Embryonic facial prominence (tissue), 1 donor: ENCODE results near the gene EFEMP1.

Experiments
- DNase-seq: peaks from one replicate; pipeline ENCODE4 v3.0.0-alpha.2; 2016; ENCODE audit errors: extremely low spot score

Gene EFEMP1

DNA sequence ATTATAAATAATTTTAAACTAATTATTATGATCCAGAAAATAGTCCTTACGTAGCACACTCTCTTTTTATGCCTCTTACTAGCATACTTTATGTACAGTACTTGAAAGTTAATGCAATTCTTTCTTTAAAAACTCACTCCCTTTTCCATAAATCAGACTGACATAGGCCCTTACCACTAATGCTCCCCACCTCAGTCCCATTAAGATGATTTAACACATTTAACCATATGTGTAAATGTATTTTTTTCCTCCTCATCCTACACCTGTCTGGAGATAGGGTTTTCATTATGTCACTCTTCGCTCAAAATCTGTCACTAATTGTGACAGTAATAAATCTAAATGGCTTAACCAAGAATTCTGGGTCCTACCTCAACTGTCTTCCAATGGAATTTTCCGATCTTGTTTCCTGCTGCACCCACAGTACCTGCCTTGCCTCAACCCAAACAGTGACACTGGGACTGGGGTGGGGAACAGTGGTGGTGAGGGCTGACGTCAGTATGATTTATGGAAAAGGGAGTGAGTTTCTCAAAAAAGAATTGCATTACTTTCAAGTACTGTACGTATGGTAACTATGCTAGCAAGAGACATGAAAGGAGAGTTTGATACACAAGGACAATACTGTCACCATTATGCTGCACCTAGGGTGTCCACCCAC is 25.1 kb downstream of the EFEMP1 start:
- DNase-seq: no peak

GRCh38 chr2:55896633-55897032 is 26.9 kb downstream of the EFEMP1 start:
- DNase-seq: no peak

DNA sequence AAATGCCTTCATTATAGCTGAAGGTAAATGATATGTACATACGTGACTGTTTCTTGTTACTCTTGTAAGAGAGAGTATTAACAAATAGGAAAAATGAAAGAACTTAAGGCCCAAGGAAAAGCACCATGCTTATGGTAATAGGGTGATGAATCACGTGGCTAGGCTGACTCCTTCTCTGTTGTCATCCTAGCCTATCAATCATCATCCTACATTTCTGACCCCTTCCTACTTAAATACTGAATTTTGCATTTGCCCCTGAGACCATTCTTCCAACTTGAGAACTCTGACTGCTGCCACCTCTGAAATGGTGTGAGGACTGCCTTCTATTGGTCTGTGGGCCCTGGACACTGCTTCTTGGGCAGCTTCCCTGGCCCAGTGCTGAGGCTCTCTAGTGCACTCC is 28.9 kb downstream of the EFEMP1 start:
- no peak for DNase-seq

- DNase-seq: no peak
Observed at GRCh38 chr2:55891671-55892094, 31.9 kb downstream of the EFEMP1 start.

DNA sequence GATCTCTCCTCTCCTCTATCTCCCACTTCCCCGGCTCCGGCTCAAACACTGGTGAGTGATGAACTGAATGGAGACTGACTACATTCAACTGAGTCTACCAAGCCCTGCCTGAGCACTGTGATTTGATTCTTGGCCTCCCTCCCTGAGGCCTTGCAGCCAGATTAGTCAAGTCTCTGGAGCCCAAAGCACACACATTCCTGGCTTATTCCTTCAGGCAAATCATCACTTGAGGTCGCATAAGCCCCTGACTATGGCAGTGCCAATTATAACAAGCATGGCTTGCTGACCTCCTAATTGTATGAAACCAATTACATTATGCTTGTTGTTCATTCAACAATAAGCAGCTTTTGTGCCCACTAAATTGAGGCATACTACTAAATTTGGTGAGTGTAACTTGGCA is 34.6 kb downstream of the EFEMP1 start:
- DNase-seq: no peak

- no peak for DNase-seq
Observed at GRCh38 chr2:55887901-55888624, 35.5 kb downstream of the EFEMP1 start.

DNA sequence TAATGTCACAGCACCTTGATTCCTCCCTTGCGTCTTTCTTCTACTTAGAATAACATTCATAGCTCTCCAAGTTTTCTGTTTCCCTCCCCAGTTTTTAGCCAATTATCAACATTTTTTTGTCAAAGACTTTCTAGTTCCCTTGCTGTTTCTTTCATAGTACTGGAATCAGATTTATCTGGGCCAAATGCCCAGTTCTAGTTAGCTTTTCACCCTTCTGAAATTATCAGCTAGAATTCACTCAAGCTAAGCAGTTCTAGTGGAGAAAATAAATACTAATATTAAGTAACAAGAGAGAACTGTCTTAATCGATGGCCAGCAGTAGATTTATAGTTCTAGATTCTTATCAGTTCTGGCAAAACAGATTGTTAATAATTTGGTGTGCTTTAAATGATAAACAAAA is 36.2 kb downstream of the EFEMP1 start:
- no peak for DNase-seq

GRCh38 chr2:55885944-55886281 is 37.7 kb downstream of the EFEMP1 start:
- no peak for DNase-seq

GRCh38 chr2:55885127-55885943 is 38.2 kb downstream of the EFEMP1 start:
- DNase-seq: no peak

DNA sequence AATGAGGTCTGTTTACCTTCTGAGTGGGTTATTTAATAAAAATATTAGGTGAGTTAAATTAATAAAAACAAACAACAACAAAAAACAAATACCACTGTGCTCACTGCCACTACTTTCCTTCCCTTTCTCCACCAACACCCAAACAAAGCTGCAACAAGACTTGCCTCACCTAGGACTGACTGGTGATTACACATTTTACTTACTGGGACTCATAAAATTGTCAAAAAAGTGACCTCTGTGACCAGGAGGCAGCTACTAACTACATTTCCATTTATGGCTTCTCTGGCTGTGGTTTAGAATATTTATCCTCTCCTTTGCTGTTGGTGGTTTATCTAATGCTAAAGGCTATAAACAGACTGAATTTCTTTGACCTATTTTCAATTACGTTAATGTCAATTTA is 39.8 kb downstream of the EFEMP1 start:
- DNase-seq: no peak

DNA sequence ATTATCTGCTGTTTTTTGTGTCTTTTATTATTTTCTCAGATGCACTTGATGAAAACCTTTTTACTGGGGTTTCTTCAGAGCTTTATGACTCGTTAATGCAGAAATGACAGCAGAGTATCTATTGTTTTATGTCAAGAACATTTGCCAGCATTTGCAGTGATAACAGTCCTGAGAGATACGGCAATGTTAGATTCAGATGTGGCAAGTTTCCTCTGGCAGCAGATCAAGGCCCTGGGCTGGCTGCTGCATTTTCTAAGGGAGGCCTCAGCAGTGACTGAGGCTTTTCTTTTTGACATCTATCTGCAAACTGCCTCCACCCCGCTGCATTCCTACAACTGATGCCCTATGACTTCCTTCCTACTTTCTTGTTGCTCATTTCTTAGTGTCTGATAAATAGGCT is 40.2 kb downstream of the EFEMP1 start:
- no peak for DNase-seq

DNA sequence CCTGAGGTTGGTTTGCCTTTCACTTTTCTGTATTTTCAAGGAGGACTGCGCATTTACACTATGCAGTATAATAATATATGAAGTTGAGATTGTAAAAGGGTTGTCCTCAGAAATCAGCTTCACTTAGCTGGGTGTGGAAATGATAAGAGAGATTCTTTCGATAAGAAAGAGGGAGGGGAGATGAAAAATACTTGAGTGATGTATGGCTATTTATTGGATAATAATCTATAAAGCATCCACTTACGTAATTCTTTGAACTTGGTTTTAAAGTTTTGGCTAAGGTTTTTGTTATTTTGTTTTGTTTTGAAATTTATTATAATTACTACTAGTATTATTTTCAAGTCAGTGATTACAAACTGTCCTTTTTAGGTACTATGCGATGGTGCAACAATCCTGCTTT is 40.6 kb downstream of the EFEMP1 start:
- no peak for DNase-seq

DNA sequence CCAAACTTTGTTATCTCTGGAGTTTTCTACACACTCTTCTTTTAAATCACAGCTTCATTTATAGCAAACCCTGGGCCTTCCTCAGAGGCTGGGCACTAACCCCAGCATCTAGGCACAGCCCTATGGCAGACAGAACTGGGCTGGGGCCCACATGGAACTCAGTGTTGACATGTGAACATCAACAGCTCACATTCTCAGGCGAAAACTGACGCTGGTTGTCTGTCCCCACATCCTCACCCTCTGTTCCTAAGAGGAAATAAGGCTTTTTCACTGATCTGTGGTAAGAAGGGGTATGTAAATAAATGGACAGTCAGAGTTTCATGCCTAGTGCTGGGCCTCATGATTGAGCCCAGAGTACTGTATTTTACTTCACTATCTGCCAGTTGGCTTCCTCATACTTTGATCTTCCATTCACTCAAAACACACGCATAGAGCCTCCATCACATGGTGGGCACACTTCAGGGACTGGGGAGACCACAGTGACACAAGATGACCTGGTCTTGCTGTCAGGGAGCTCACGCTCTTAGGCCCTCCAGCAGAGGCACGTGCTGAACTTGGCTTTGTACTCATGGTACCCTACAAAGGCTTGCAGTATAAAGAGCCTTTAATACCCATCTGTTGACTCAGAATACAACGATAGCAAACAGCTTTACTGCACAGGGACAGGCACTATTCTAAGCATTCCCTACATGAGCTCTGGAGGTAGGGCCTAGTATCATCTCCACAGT is 43.0 kb downstream of the EFEMP1 start:
- no peak for DNase-seq

DNA sequence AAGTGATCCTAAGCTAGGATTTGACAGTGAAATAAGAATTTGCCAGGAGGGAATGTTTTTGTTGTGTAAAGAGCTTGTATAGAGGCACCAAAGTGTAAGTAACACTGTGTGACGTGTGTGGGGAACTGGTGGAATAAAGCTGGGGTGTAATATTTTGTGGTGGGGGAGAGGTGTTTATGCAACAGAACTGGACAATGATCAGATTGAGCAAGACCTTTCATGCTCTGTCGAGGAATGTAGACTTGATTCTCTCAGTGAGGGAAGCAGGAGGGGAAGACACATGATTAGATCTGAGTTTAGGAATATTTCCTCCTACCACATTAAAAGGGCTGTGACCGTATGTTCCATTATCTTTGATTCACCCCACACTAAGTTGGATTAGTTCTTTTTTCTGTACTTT is 43.6 kb downstream of the EFEMP1 start:
- no peak for DNase-seq

DNA sequence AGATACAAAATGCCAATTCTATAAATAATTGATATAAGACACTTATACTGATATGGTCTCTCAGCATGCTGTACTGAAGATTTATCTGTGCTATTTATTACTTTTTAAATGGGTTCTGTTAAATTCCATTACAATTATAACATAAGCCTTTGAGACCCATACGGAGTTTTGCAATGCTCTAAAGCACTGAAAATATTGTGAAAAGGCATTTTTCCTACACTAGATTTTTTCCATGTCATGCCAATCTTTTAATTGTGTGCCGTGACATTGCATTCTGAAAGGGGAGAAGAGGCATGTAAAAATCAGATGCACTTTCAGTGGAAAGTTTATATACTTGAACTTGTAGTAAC is 46.5 kb downstream of the EFEMP1 start:
- DNase-seq: no peak

DNA sequence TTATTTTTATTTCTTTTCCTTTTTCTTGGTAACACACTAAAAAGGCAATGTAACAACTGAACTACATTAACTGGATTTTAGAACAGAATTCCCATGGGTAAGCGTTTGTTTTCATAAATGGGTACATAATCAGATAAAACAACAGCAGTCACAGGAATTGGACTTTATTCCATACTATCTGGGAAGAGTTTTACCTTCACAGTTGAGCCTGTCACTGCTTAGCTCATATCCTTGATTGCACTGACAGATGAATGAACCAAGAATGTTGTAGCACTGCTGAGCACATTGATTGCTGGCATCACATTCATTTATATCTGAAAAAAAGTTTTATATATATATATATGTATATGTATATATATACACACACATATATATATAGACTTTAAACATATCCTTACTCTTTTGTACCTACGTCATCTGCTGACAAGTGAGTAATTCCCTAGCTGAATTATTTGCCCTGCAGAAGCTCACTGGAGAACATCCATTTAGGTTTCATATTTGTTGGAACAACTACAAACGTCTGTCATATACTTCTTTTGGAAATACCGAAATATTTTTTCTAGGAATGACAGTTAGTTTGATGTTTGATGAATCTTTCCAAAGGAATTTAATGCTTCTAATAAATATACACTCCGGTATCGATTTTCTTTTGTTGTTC is 47.0 kb downstream of the EFEMP1 start:
- DNase-seq: no peak

DNA sequence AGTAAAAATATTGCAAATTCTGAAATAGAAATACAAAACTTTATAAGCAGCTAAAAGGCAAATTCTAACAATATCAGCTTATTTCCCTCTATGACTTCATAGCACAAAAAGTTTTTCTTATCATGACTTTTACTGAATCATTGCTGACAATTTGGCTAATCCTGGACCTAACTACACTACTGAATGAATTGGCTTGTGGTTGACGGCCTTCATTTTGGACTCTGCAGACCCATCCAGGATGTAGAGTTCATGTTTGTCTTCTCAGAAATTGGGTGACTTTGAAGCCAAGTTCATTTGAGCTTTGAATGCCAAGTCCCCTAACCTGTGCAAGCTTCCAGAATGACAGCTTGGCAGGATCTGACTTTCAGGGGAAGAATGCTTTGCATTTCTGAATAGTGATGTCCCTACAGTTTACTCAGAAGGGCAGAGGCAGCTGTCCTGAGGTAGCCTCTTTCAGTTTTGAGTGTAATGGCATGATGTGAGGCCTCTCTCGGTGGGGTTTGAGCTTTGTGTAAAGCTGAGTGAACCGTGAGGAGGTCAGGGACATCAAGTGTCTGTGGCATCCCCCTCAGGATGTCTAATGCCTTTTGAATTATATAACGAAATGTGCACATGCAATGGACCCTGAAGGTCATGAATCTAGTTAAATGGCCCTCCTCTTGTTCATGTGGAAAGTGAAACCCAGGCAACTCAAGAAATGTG is 48.0 kb downstream of the EFEMP1 start:
- no peak for DNase-seq

GRCh38 chr2:55874338-55874737 is 49.2 kb downstream of the EFEMP1 start:
- no peak for DNase-seq

GRCh38 chr2:55871637-55872036 is 51.9 kb downstream of the EFEMP1 start:
- no peak for DNase-seq

- DNase-seq: no peak
Observed at GRCh38 chr2:55869637-55870325, 53.8 kb downstream of the EFEMP1 start.
